Hematopoietic multipotent progenitor cell treated with erythropoietin and hydrocortisone succinate and interleukin-3 and kit ligand, for 8 days (in vitro differentiated cells): ENCODE measurements around the gene YIPF1.
A peak's percentile ranks its signal among the peaks of the same experiment; 100 is the strongest.
"Not testable (repeated sequence)": the region's sequence is repeated elsewhere in the genome, so short reads cannot be mapped to it uniquely, and the experiment has no call there.

Source experiments
- DNase-seq: peaks from one replicate; pipeline ENCODE4 v3.0.0-alpha.2; 2015

The YIPF1 gene

DNA sequence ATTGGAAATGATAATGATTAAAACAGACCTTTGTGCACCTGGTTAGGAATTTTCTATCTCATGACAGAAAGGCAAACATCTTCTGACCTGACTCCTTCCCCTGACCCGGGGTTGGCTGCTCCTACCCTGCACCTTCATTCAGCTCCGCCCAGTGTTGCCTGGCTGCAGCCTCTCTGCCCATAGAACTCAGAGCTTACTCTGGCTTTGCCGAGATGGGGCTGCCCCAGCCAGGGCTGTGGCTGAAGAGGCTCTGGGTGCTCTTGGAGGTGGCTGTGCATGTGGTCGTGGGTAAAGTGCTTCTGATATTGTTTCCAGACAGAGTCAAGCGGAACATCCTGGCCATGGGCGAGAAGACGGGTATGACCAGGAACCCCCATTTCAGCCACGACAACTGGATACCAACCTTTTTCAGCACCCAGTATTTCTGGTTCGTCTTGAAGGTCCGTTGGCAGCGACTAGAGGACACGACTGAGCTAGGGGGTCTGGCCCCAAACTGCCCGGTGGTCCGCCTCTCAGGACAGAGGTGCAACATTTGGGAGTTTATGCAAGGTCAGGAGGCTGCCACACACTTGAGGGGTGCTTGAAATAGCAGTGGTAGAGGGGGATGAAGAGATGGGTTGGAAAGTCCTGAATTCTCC, 4.5 kb upstream of the YIPF1 start, which contains the start of gene DIO1:
Gene DIO1 (plus strand): TSS at position 189 of the 638 bp plus-strand sequence. CDS start 24 bp downstream, at position 213.
- DNase-seq: no peak

DNA sequence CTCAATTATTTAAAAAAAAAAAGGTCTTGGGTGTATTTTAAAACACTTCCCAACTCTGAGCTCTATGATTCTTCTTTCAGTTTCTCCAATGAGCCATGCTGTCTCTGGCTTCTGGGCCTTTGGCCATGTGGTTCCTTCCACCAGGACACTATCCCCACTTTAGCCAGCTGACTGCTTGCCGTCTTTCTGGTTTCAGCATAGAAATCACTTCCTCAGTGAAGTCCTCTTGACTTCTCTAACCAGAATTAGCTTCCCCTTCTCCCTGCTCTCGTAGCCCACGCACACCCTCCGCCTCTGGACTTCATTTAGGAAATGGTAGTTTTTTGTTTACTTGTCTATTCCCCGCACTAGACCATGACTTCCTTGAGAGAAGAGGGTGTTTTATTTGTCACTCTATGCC, 3.3 kb upstream of the YIPF1 start:
- no peak for DNase-seq

DNA sequence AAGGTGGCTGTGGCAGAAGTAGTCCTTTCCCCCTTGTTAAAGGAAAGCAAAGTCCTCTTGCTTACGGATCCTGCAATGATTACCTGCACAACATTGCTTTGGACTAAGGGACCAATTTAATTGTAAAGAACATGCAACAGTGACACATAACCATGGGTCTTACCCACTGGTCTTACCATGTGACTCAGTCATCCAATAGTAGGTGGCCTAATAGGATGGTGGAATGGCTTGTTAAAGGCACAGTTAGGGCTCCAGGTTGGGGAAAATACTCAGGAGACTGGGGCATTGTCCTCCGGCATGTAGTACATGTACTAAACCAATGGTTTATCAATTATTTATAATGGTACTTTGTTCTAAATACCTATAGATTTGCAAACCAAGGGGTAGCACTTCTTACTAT, 2.1 kb upstream of the YIPF1 start:
- DNase-seq: no peak

DNA sequence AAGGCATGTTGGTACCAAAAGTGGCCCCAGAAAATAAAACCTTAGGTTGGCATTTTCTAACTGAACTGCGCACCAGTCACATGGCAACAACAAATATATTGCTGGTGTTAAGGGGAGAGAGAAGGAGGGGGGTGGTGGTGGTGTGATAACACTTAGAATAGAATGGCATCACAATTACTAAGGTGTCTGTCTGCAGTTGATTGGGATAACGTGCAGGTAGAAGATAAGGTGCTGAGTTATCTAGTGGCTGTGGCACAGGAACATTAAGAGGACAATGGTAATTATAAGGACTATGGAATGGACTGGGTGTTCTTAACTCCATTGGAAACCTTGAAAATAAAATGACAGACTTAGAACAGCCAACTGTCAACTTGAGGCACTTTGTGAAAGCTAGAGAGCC, 1.4 kb upstream of the YIPF1 start:
- DNase-seq: peak; percentile 64

DNA sequence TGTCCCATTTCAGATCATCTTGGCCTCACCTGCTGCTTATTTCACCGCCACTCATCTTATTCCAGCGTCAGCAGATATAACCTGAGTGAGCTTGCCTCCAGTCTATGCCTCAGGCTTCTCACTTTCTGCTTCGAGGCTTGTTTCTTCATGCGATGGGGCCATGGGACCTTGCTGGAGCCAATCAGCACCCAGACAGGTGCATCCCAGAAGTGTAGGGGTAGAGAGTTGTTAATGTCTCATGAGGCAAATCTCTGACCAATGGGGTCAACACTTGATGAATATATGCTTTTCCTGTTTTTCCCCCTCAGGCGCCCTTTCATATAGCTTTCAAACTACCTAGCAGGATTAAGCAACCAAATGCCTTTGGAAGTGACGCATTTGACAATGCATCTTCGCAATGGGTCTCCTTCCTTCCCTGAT, 935 bp upstream of the YIPF1 start:
- DNase-seq: no peak

DNA sequence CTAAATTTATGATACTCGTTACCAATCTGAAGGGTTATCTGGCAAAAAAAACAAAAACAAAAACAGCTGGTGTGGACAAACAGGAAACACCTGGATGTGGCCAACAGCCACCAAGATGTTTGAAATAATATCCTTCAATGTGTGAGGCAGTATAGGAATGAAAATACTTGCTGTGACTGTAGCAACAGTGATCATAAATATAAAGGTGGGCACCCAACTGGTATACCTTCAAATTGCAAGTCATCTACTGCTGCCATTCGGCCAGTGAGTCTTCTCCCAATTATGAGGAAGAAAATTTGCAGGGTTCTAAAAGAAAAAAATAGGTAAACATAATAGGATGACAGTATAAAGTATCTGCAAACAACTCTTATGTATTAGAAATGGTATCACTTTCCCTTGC, 916 bp downstream of the YIPF1 start:
- DNase-seq: no peak

DNA sequence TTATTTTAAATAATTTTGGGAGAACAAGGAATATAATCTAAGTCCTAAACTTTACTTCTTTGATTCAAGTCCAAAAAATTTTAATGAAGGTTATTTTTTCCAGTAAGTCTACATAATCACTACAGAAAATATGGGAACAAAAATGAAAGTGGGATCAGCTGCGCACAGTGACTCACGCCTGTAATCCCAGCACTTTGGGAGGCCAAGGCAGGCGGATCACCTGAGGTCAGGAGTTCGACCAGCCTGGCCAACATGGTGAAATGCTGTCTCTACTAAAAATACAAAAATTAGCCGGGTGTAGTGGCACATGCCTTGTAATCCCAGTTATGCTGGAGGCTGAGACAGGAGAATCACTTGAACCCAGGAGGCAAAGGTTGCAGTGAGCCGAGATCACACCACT, 6.0 kb downstream of the YIPF1 start:
- not testable (repeated sequence) for DNase-seq

DNA sequence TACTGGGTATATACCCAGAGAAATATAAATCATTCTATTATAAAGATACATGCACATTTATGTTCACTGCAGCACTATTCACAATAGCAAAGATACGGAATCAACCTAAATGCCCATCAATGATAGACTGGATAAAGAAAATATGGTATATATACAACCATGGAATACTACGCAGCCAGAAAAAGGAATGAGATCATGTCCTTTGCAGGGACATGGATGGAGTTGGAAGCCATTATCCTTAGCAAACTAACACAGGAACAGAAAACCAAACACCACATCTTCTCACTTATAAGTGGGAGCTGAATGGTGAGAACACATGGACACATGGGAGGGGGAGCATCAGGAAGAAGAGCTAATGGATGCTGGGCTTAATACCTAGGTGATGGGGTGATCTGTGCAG, 7.7 kb downstream of the YIPF1 start:
- not testable (repeated sequence) for DNase-seq

DNA sequence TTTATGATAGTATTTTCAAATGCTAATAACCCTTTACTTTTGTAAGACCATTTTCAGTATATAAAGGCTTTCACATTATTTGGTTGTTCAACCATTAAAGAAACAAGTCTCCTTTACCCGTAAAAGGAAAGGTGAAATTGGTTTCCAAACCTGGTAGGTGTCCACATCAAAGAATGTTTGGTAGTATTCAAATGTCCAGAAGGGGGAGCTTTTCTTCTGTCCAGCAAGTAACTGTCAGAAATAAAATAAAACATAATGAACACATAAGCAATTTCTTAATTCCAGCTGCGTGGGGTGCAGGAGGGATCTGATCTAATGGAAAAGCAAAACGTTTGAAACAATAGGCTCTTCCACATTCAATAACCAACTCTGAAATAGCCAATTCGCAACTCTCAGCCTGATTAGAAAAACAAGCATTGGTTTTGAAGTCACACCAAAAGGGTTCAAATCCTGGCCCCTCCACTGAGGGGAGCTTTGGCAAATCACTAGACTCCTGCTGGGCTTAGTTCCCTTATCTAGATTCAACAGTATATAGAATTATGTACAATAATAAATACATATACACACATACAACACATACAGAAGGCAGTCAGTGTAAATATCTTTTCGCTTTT, 11.0 kb downstream of the YIPF1 start:
- peak; percentile 62 for DNase-seq

DNA sequence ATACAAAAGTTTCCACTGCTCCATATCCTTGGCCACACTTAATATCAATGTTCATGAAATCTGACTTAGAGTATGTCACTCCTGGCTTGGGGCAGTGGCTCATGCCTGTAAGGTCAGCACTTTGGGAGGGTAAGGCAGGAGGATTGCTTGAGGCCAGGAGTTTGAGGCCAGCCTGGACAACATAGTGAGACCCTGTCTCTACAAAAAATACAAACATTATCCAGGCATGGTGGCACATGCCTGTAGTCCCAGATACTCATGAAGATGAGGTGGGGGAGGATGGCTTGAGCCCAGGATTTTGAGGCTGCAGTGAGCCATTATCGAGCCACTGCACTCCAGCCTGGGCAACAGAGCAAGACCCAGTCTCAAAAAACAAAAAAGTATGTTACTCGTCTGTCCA, 14.4 kb downstream of the YIPF1 start:
- not testable (repeated sequence) for DNase-seq

DNA sequence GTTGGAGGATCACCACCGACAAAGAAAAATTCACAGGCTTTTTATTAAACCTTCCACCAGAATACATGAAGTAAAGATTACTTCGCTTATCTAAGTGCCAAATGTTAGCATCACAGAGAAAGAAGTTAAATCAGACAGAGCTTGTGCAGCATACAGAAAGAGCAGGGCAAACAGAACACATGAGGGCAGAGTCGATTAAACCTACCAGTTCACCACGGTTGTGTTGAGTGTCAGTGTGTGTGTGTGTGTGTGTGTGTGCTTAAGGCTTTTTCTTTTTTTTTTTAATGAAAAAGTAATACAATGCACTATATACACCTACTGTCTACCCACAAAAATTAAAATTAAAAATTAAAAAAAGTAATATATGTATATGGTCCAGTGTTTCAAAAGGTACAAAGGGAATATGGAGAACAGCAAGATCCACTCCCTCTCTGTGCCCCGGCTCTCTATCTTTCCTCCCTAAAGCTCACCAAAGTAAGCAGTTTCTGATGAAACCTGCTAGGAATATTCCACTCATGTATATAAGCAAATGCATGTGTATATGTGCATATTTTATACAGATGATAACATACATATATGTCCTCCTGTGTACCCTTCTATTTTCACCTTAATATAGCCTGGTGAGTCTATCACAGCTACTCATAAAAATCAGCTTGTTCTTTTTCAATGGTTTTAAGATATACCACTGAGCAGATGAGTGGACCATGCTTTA, 17.7 kb downstream of the YIPF1 start:
- DNase-seq: no peak

DNA sequence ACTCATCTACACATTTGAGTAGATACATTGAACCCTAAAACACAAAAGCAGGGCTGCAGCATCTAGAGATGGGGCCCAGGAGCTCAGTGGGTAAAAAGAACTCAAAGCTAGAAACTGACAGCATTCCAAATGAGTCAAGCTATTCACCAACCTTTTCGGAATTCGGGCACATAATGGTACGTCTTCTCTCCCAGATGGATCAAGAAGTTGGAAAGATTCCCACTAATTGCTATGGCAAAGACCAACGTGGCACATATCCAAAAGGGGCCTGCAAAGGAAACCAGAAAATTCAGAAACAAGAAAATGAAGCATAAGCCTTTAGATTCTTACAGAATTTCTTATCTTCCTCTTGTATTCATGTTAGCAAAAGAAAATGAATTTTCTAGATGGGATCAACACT, 18.4 kb downstream of the YIPF1 start:
- no peak for DNase-seq

DNA sequence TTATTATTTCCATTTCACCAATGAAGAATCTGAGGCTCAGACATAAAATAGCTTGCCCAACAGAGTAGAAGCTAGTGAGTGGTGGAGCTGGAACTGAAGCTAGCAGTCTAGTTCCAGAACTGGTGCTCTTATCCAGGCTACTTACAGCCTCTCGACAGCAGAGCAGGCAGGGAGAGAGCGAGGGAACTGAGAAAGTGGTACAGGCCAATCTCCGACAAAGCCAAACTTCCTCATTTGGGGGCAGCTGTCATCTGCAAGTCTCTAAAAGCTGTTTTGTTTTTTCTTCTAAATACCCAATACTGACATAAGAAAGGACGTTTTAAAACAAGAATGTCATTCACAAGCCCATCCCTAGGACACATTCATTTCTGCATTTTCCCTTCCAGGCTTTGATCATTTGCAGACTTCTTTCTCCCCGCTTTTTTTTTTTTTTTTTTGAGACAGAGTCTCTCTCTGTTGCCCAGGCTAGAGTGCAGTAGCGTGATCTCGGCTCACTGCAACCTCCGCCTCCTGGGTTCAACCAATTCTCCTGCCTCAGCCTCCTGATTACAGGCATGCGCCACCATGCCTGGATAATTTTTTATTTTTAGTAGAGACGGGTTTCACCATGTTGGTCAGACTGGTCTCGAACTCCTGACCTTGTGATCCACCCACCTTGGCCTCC, 20.0 kb downstream of the YIPF1 start:
- DNase-seq: no peak

DNA sequence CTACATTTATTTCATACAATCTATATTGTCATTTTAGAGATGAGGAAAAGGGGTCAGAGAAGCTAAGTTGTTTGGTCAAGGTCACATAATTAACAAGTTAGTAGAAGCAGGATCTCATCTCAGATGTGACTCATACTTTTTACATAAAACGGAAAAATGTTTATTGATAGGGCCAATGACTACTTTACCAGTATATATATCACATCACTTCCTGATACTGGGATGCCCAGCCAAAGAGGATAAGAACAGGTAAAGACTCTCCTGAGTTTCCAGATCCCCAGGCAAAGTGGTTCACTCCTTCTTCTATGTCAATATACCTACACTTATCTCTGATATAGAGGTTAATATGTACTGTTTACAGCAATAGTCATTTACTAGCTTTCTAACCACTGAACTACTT, 21.0 kb downstream of the YIPF1 start:
- no peak for DNase-seq

DNA sequence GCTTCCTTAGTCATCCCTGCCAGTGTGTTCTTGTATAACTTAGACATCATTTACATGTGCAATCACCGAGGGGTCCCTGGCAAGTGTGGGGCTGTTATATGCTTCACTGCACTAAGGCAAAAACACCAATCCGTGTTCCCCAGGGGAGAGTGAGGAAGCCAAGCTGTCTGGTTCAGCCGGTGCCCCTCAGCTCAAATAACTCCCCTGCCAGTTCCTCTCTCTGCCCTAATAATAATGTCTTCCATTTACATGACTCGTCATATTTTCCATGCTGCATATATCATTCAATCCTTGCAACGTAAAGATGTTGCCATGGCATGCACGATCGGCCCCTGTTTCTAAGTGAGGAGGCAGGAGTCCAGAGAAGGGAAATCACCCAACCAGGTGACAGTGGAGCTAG, 27.1 kb downstream of the YIPF1 start:
- no peak for DNase-seq

DNA sequence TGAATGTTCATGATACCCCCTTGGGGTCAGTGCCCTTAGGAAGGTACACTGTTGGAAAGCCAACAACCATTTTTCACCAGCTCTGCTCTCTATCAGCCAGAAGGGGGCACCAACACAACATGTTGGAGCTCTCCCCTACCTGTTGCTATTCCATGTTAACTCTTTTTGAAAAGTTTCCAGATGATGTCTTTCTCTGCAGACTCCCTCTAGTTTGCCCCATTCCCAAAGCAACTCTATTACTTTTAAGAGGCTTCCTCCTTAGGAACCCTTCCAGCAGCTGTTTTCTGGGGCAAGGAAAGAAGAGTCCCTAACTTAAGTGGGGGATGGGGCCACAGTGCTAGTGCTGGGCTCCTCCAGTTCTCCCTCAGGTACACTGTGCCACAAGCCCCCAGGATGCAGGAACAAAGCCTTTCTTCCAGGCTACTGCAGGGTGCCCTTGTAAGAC, 28.6 kb downstream of the YIPF1 start:
- DNase-seq: peak; percentile 72

DNA sequence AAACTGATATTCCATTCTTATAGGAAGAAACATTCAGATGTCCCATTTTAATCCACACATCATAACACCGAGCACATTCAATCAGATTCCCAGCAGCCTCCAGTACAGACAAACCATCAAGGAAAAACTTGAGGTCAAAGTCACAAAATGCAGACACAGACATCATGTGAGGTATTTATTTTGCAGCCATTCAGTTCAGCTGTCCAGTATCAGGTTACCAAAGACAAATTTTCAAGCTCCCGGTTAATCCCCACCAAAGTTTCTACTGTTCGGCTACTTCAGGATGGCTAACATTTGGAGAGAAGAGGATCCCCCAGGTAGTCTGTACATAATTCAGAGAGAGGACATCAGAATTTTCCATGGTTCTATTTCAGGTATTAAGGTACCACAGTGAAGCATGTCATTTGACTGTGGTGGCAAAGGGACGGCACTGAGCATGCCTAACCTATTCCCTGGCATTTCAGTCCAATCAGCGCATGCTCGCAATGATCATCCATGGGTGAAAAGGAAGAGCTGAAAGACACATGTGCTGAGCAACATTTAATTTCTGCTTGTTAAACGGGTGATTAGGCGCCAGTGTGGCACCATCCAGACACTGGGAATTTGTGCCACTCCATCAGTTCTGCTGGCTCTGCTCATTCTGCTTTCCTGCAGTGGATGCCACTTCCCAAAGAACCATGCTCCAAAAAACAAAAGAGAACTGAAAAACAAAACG, 37.9 kb downstream of the YIPF1 start:
- no peak for DNase-seq

DNA sequence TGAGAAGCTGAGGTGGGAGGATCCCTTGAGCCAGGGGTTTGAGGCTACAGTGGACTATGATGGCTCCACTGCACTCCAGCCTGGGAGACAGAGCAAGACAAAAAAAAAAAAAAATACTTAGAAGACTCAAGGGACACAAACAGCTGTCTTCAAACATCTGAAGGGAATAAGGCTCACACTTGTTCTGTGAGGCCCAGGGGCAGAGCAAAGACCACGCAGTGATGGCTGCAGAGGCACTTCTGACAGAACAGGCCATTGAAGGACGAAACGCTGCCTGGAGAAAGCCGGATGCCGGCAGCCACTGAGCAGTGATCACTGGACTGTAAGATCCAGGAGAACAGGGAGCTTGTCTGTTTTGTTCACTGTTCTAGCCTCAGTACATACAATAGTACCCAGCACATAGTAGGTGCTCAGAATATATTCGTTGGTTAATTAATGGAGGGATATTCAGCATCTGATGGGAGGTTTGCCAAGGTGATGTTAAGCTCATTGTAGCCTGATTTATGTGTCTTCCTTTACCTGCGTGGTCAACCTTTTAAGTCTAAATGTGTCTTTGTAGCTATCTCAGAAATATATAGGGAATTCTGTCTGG, 39.4 kb downstream of the YIPF1 start:
- no peak for DNase-seq

DNA sequence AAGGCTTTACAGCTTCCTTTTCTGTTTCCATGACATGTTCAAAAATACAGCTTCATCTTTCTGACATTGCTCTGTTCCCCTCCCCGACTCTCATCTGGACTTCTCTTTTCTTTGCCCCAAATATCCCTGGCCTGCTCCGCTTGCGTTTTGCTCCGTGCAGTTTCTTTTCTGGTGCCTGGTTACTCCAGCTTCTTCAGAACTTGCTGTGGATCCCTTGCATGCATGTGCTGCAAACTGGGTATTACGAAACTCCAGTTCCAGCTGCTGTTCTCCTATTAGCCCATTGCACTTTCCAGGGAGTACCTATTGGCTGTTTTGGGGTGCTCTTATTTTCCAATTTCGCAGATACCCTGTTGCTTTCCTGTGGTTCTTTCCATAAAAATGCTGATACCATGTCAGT, 41.6 kb downstream of the YIPF1 start:
- DNase-seq: no peak

DNA sequence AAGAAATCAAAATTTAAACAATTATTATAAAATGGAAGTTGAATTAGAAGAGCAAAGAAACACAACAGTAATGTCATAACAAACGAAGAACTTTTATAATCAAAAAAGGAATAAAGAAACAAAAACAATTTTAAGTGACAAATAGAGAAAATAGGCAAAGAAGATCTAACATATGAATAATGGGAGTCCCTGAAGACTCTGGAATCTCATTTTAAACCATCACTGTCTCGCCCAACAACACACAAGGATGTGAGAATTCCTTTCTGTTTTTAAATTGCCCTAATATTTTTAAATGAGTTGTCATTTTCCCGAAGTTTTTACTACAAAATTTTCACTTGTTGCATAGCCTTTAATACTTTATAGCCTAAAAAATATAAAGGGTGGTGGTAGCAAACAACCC, 47.2 kb downstream of the YIPF1 start:
- no peak for DNase-seq

DNA sequence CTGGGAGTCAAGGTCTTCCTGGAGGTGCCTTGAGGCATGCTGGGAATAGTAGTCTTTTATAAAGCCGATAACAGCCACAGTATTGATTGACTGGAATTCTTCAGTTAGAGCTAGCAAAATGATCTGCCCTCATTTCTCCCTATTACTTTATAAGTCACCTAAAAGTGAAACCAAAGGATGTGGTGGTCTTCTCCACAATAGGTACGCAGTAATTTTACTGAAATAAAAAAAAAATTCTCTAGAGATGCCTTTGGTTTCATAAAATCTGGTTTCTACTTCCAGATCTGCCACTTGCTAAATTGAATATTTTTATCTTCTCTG, 51.0 kb downstream of the YIPF1 start:
- no peak for DNase-seq

DNA sequence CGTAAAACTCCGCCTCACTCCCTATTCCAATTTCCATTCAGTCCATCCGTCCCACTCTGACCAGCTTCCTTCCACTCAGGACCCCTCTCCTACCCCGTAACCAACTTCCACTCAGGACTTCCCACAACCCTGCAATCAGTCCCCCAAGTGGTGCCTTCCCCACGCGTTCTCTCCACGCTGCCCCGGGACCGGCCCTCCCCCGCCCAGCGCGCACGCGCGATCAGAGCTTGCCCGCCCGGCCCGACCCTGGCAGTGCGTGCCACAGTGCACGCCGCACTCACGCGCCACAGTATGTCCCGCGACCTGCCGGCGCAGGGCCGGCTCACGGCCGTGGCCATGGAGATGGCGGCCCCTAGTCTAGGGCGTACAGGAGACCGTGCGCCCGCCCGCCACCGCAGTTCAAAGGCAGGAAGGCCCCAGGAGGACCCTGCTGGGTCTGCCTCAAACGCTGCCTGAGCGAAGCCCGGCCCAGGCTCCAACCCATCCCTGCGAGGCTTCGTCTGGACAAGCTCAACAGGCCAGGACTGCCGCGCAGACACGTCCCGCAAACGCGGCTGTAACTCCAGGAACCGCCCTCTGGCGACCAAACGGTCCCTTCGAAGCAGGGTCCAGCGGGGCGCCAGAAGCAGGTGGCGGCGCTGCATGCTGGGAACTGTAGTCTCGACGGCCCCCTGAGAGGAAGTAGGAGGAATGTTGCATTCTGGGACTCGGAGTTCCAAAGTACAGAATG, 51.5 kb downstream of the YIPF1 start, which contains the start of gene NDC1:
Gene NDC1 (minus strand): TSS at position 373 of the 730 bp plus-strand sequence. CDS start 35 bp downstream, at position 338.
- DNase-seq: peak; percentile 98
